Superior temporal gyrus (tissue), 1 donor: ENCODE measurements around the gene TRAPPC10.
A peak's percentile ranks its signal among the peaks of the same experiment; 100 is the strongest.

Experiments
- DNase-seq: peaks from one replicate; pipeline ENCODE4 v3.0.0-alpha.2; 2016; ENCODE audit errors: extremely low spot score

Gene TRAPPC10

GRCh38 chr21:44029460-44030087 is 17.5 kb downstream of the TRAPPC10 start:
- DNase-seq: no peak

- no peak for DNase-seq
These were observed 23.1 kb downstream of the TRAPPC10 start for GRCh38 chr21:44035244-44035643.

GRCh38 chr21:44038063-44038462 is 26.0 kb downstream of the TRAPPC10 start:
- no peak for DNase-seq

GRCh38 chr21:44039828-44040227 is 27.7 kb downstream of the TRAPPC10 start:
- no peak for DNase-seq

- no peak for DNase-seq
These were observed 31.5 kb downstream of the TRAPPC10 start for GRCh38 chr21:44043613-44044012.

GRCh38 chr21:44046734-44047133 is 34.6 kb downstream of the TRAPPC10 start:
- no peak for DNase-seq

- DNase-seq: no peak
These were observed 36.0 kb downstream of the TRAPPC10 start for GRCh38 chr21:44047996-44048560.

- DNase-seq: peak; percentile 72
These were observed 37.1 kb downstream of the TRAPPC10 start for GRCh38 chr21:44049182-44049581.

GRCh38 chr21:44049606-44050005 is 37.5 kb downstream of the TRAPPC10 start:
- DNase-seq: no peak

- DNase-seq: no peak
These were observed 38.2 kb downstream of the TRAPPC10 start for GRCh38 chr21:44050276-44050675.

- peak; percentile 73 for DNase-seq
These were observed 39.4 kb downstream of the TRAPPC10 start for GRCh38 chr21:44051462-44051941.

- DNase-seq: peak; percentile 66
These were observed 40.1 kb downstream of the TRAPPC10 start for GRCh38 chr21:44052071-44052829.

GRCh38 chr21:44052830-44053226 is 40.7 kb downstream of the TRAPPC10 start:
- peak; percentile 57 for DNase-seq

- DNase-seq: no peak
These were observed 41.5 kb downstream of the TRAPPC10 start for GRCh38 chr21:44053567-44053966.

- DNase-seq: peak; percentile 49
These were observed 42.6 kb downstream of the TRAPPC10 start for GRCh38 chr21:44054710-44055109.

GRCh38 chr21:44057055-44057454 is 44.9 kb downstream of the TRAPPC10 start:
- DNase-seq: no peak

- DNase-seq: no peak
These were observed 46.0 kb downstream of the TRAPPC10 start for GRCh38 chr21:44057960-44058651.

GRCh38 chr21:44058652-44058964 is 46.5 kb downstream of the TRAPPC10 start:
- DNase-seq: no peak

GRCh38 chr21:44058981-44059380 is 46.9 kb downstream of the TRAPPC10 start:
- no peak for DNase-seq

GRCh38 chr21:44059710-44060109 is 47.6 kb downstream of the TRAPPC10 start:
- DNase-seq: no peak

- DNase-seq: no peak
These were observed 50.3 kb downstream of the TRAPPC10 start for GRCh38 chr21:44062380-44062779.

- DNase-seq: no peak
These were observed 51.2 kb downstream of the TRAPPC10 start for GRCh38 chr21:44063151-44063912.
